Kidney (tissue), 22 donors: Measurements from ENCODE around the gene LMOD3. TPM values are rescaled to one million over a fixed set of nuclear protein-coding genes. Genes with fewer than 3 reads are reported as not detected.

Source experiments
- DNase-seq, 5 donors: peaks; one replicate each; pipeline ENCODE4 v3.0.0-alpha.2; 2013 to 2020
- FAIRE-seq: peaks from 2 replicates; lab custom pipeline; 2012; peaks lifted over from hg19 to GRCh38; lab: Jason Lieb, UNC
- H3K27ac ChIP-seq, 2 donors: one replicate each; pipeline ENCODE4 v1.7.0; 2013; ENCODE audit warnings: low read depth in 2 of 2, low read length in 2 of 2, inconsistent platforms in 1 of 2
- H3K27me3 ChIP-seq: one replicate; pipeline ENCODE4 v1.7.1; 2013; ENCODE audit warnings: low read length, inconsistent platforms; ENCODE audit not compliant: control insufficient read depth, insufficient read depth
- H3K36me3 ChIP-seq, 3 donors: one replicate each; pipeline versions ENCODE4 v1.7.0 to v1.7.1; 2013; ENCODE audit warnings: low read length in 3 of 3, control low read depth in 1 of 3, inconsistent platforms in 1 of 3; ENCODE audit not compliant: insufficient read depth in 3 of 3, control insufficient read depth in 2 of 3
- H3K4me1 ChIP-seq, 3 donors: one replicate each; pipeline versions ENCODE4 v1.7.0 to v1.7.1; 2013; ENCODE audit warnings: low read length in 3 of 3, inconsistent platforms in 1 of 3, low read depth in 1 of 3; ENCODE audit not compliant: control insufficient read depth in 2 of 3, insufficient read depth in 2 of 3
- H3K4me3 ChIP-seq, 3 donors: one replicate each; pipeline versions ENCODE4 v1.7.0 to v1.8.1; 2013; ENCODE audit warnings: low read length in 3 of 3, control low read depth in 1 of 3, inconsistent platforms in 1 of 3
- H3K9ac ChIP-seq, 3 donors: one replicate each; pipeline versions ENCODE4 v1.7.0 to v1.7.1; 2013; ENCODE audit warnings: low read length in 3 of 3, control low read depth in 1 of 3, inconsistent platforms in 1 of 3
- H3K9me3 ChIP-seq, 3 donors: one replicate each; pipeline versions ENCODE4 v1.7.0 to v1.7.1; 2013; ENCODE audit warnings: low read length in 3 of 3, control low read depth in 1 of 3, inconsistent platforms in 1 of 3; ENCODE audit not compliant: control insufficient read depth in 2 of 3, insufficient read depth in 1 of 3
- CTCF ChIP-seq: IDR thresholded peaks from 3 replicates; pipeline ENCODE4 v1.5.1; 2012; ENCODE audit warnings: mild to moderate bottlenecking, moderate library complexity, borderline replicate concordance; ENCODE audit not compliant: insufficient read depth; ENCODE audit errors: extremely low read depth
- intact Hi-C: fragments of 100-400 bp; cut with DNase I; formaldehyde crosslinking; loops from one replicate; pipeline ENCODE4 v1.11.1; 2022
- long read RNA-seq, 10 donors: library from polyadenylated mRNA in 1 of 10; unstranded in 1 of 10; transcript quantifications; one replicate each; pipeline ENCODE4 v2.0.0 and lab custom pipeline, GENCODE V29; 2021 to 2026
- polyA plus RNA-seq: library from polyadenylated mRNA; stranded (reverse); fragments of 350-450 nt; fragmentation: Illumina TruSeq; extraction: RNeasy Lipid Tissue Mini Kit (QIAGEN cat#74804); gene quantifications from one replicate; pipeline ENCODE4 v1.2.3, GENCODE V29; 2014; ENCODE audit warnings: low read depth, low replicate concordance; ENCODE audit not compliant: insufficient read depth
- total RNA-seq: library from RNA; stranded (reverse); fragmentation: NEBNext Ultra II Directional; extraction: Animal tissue kit (Norgen Biotek cat#: 25700); gene quantifications from one replicate; pipeline ENCODE4 v1.2.1, GENCODE V29; 2021
- donor health status: control.
- donor health status: control.
- donor health status: control.
- donor health status: control.
- donor health status: control.
- donor health status: DM: yes; HTN: yes; CAD: no.
- donor health status: Normal renal cell carcinoma (clear cell type).

The LMOD3 gene
- total RNA-seq = 0.09 TPM
- 0.28 TPM for polyA plus RNA-seq
- long read RNA-seq, donor 1 = 0 reads
- long read RNA-seq, donor 2 = 0 reads
- long read RNA-seq, donor 3 = 0 reads
- long read RNA-seq, donor 4 = 0 reads
- long read RNA-seq, donor 5 = 0 reads
- long read RNA-seq, donor 6 = 0 reads
- long read RNA-seq, donor 7 = 0 reads
- long read RNA-seq, donor 8 = 0 reads
- long read RNA-seq, donor 9 = 0 reads
- long read RNA-seq, donor 10 = 0 reads

- Histone ChIP-seq H3K9me3 (no peaks in the 10 kb centered on the region), H3K9ac (no peak within 1 kb of the TSS), H3K27me3 (no peaks in the 10 kb centered on the region), H3K4me3 (no peak within 1 kb of the TSS), H3K36me3 (no peaks in the 10 kb centered on the region), H3K4me1 (no peaks in the 10 kb centered on the region), H3K27ac (no peak within 1 kb of the TSS)
- FAIRE-seq (no peak), DNase-seq (no peak)
- no peak for TF ChIP-seq CTCF
- intact Hi-C loops = no loop called here
Measured at GRCh38 chr3:69122403-69122802, at the start of gene LMOD3. TSS of gene LMOD3 (minus strand) at chr3:69122595. CDS start at chr3:69122386, 209 bp downstream.

GRCh38 chr3:69172058-69172457 is 49.7 kb upstream of the LMOD3 start:
- intact Hi-C loops = no loop called here
- Histone ChIP-seq H3K36me3 (peaks cover 0 to 31% (median 8%) of the 10 kb centered on the region in 3 donors), H3K9me3 (no peaks in the 10 kb centered on the region), H3K4me3 (no peak overlapping the region), H3K4me1 (no peaks in the 10 kb centered on the region), H3K9ac (no peak overlapping the region), H3K27ac (no peak overlapping the region), H3K27me3 (no peaks in the 10 kb centered on the region)
- FAIRE-seq (no peak), DNase-seq (no peak)
- TF ChIP-seq CTCF = no peak

- intact Hi-C loops = loop anchor here (10.0 kb wide), 1 partner anchor 138 kb away; no protein-coding TSS in a partner anchor
- Histone ChIP-seq H3K4me1 (no peaks in the 10 kb centered on the region), H3K9ac (no peak overlapping the region), H3K9me3 (no peaks in the 10 kb centered on the region), H3K27me3 (no peaks in the 10 kb centered on the region), H3K27ac (no peak overlapping the region), H3K36me3 (peaks cover 0 to 11% (median 7%) of the 10 kb centered on the region in 3 donors), H3K4me3 (no peak overlapping the region)
- TF ChIP-seq CTCF = no peak
- FAIRE-seq = no peak
- DNase-seq = no peak
Measured at GRCh38 chr3:69166446-69166845, 44.1 kb upstream of the LMOD3 start.

- no peak overlapping the region for H3K4me3 ChIP-seq
- no peak for TF ChIP-seq CTCF
- H3K9ac ChIP-seq = no peak overlapping the region
- H3K36me3 ChIP-seq = peaks cover 0 to 4% (median 3%) of the 10 kb centered on the region in 3 donors
- no peak overlapping the region for H3K27ac ChIP-seq
- FAIRE-seq (no peak), DNase-seq (no peak)
- H3K9me3 ChIP-seq = no peaks in the 10 kb centered on the region
- intact Hi-C loops = loop anchor here (10.0 kb wide), 1 partner anchor 139 kb away; no protein-coding TSS in a partner anchor
- no peaks in the 10 kb centered on the region for H3K27me3 ChIP-seq
- H3K4me1 ChIP-seq = no peaks in the 10 kb centered on the region
Measured at GRCh38 chr3:69165744-69166143, 43.3 kb upstream of the LMOD3 start.
